Upper lobe of right lung (tissue), 1 donor: ENCODE data around the gene KDM6A. TPM values are rescaled to one million over a fixed set of nuclear protein-coding genes. Genes with fewer than 3 reads are reported as not detected.

Experiments used
- ATAC-seq: fragments of 200-7000 bp; cut with Tn5 transposase; one replicate; pipeline ENCODE4 v1.9.1; 2020; ENCODE audit warnings: mild to moderate bottlenecking, moderate library complexity
- DNase-seq: peaks from one replicate; pipeline ENCODE4 v3.0.0-alpha.2; 2020
- H3K27ac ChIP-seq: fragments of 200-600 bp; one replicate; pipeline ENCODE4 v1.8.0; 2022
- H3K27me3 ChIP-seq: fragments of 200-600 bp; one replicate; pipeline ENCODE4 v1.8.0; 2022; ENCODE audit warnings: mild to moderate bottlenecking
- H3K36me3 ChIP-seq: fragments of 200-600 bp; one replicate; pipeline ENCODE4 v1.8.0; 2022
- H3K4me1 ChIP-seq: fragments of 200-600 bp; one replicate; pipeline ENCODE4 v1.8.0; 2022
- H3K4me3 ChIP-seq: fragments of 200-600 bp; one replicate; pipeline ENCODE4 v1.8.0; 2022; ENCODE audit warnings: mild to moderate bottlenecking
- H3K9me3 ChIP-seq: fragments of 200-600 bp; one replicate; pipeline ENCODE4 v1.8.0; 2022
- intact Hi-C: fragments of 100-400 bp; cut with DNase I; formaldehyde crosslinking; loops from one replicate; pipeline ENCODE4 v1.11.0; 2022
- total RNA-seq: library from RNA; stranded (reverse); fragmentation: NEBNext Ultra II Directional; extraction: Animal tissue kit (Norgen Biotek cat#: 25700); gene quantifications from one replicate; pipeline ENCODE4 v1.2.1, GENCODE V29; 2021
- TF ChIP-seq, protein P1 (sequence below): fragments of 200-600 bp; IDR thresholded peaks from one replicate; pipeline ENCODE4 v1.8.0; 2022; ENCODE audit warnings: antibody characterized with exemption
- donor health status: DM: no; HTN: yes; CAD: no; lungs with severe emphysema.

Gene KDM6A
- total RNA-seq, 1 donor from 2014 or later = 24.7 TPM

DNA sequence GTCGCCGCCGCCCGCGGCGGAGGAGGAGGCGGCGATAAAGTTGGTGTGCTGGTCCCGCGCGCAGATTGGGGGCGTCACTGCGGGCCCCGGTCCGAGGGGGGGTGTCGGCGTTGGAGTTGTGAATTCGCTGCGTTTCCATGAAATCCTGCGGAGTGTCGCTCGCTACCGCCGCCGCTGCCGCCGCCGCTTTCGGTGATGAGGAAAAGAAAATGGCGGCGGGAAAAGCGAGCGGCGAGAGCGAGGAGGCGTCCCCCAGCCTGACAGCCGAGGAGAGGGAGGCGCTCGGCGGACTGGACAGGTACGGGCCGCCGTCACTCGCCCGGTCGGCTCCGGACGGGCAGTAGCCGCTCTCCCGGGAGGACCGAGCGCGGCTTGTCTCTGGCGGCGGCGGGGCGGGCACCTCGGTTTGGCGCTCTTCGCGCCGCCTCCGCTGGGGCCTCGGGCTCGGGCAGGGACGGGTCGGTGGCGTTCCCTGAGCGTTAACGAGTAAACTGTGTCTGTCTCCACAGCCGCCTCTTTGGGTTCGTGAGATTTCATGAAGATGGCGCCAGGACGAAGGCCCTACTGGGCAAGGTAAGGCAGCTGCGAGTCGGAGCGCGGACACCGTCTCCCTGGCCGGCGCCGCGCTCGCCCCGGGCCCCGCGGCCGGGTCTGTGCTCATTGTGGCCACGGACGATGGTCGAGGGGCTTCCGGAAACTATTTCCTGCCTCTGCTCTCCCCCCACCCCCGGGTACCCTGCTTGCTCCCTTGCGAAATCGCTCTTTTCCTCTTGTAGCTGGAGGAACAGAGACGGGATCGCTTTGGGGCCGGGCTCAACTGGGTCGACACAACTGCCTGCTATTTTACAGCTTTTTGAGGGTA lies 658 bp downstream of the KDM6A start:
- Histone ChIP-seq H3K9me3 (no peaks in the 10 kb centered on the region), H3K27me3 (no peaks in the 10 kb centered on the region), H3K36me3 (no peaks in the 10 kb centered on the region), H3K27ac (peak overlapping the region; percentile 96), H3K4me1 (peaks cover 4% of the 10 kb centered on the region), H3K4me3 (peak overlapping the region; percentile 63)
- peak; percentile 38 for ATAC-seq
- DNase-seq = peak; percentile 76
- TF ChIP-seq, protein P1, sequence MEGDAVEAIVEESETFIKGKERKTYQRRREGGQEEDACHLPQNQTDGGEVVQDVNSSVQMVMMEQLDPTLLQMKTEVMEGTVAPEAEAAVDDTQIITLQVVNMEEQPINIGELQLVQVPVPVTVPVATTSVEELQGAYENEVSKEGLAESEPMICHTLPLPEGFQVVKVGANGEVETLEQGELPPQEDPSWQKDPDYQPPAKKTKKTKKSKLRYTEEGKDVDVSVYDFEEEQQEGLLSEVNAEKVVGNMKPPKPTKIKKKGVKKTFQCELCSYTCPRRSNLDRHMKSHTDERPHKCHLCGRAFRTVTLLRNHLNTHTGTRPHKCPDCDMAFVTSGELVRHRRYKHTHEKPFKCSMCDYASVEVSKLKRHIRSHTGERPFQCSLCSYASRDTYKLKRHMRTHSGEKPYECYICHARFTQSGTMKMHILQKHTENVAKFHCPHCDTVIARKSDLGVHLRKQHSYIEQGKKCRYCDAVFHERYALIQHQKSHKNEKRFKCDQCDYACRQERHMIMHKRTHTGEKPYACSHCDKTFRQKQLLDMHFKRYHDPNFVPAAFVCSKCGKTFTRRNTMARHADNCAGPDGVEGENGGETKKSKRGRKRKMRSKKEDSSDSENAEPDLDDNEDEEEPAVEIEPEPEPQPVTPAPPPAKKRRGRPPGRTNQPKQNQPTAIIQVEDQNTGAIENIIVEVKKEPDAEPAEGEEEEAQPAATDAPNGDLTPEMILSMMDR = no peak
- intact Hi-C loops = no loop called here

GRCh38 chrX:44874420-44875184 lies 1.6 kb downstream of the KDM6A start:
- Histone ChIP-seq H3K4me3 (peak overlapping the region; percentile 63), H3K27ac (peak overlapping the region; percentile 96), H3K36me3 (no peaks in the 10 kb centered on the region), H3K9me3 (no peaks in the 10 kb centered on the region), H3K4me1 (peaks cover 4% of the 10 kb centered on the region), H3K27me3 (no peaks in the 10 kb centered on the region)
- intact Hi-C loops = no loop called here
- TF ChIP-seq, protein P1 = no peak
- no peak for ATAC-seq
- DNase-seq = no peak

- no peak for ATAC-seq
- peaks cover 4% of the 10 kb centered on the region for H3K4me1 ChIP-seq
- DNase-seq = no peak
- H3K4me3 ChIP-seq = peak overlapping the region; percentile 63
- TF ChIP-seq, protein P1 = no peak
- H3K27ac ChIP-seq = peak overlapping the region; percentile 96
- intact Hi-C loops = no loop called here
- H3K9me3 ChIP-seq = no peaks in the 10 kb centered on the region
- no peaks in the 10 kb centered on the region for H3K36me3 ChIP-seq
- no peaks in the 10 kb centered on the region for H3K27me3 ChIP-seq
Measured at GRCh38 chrX:44875185-44875489, 2.1 kb downstream of the KDM6A start.

DNA sequence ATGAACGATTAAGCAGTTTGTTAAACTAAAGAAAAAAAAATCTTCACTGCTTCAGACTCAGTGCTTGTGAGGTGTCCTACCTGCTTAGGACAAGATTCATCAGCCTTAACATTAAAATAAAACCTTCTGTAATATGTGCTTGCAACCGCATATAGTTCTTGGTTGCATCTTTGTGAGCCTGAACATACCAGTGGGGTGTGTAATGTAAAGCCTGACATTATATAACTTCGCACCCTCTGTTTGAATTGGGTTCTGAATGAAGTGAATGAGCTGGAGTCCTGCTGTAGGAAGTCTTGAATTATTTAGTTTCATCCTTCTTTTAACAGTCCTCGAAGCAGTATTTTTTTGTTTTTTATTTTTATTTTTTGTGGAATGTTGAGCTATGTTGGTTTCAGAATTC lies 3.1 kb downstream of the KDM6A start:
- Histone ChIP-seq H3K9me3 (no peaks in the 10 kb centered on the region), H3K4me1 (peaks cover 4% of the 10 kb centered on the region), H3K27ac (no peak overlapping the region), H3K27me3 (no peaks in the 10 kb centered on the region), H3K36me3 (no peaks in the 10 kb centered on the region), H3K4me3 (peak overlapping the region; percentile 63)
- intact Hi-C loops = no loop called here
- ATAC-seq = no peak
- TF ChIP-seq, protein P1 = no peak
- no peak for DNase-seq

- H3K9me3 ChIP-seq = no peaks in the 10 kb centered on the region
Measured at GRCh38 chrX:44876767-44877166, 3.8 kb downstream of the KDM6A start.

More at GRCh38 chrX:44876767-44877166, 3.8 kb downstream of the KDM6A start:
- intact Hi-C loops = no loop called here
- H3K4me3 ChIP-seq = no peak overlapping the region
- DNase-seq (no peak), ATAC-seq (no peak)
- H3K4me1 ChIP-seq = peaks cover 4% of the 10 kb centered on the region
- H3K36me3 ChIP-seq = no peaks in the 10 kb centered on the region
- no peak overlapping the region for H3K27ac ChIP-seq
- H3K27me3 ChIP-seq = no peaks in the 10 kb centered on the region
- TF ChIP-seq, protein P1 = no peak
